ENCODE data around the gene SLC7A6OS.

SLC7A6OS gene

DNA sequence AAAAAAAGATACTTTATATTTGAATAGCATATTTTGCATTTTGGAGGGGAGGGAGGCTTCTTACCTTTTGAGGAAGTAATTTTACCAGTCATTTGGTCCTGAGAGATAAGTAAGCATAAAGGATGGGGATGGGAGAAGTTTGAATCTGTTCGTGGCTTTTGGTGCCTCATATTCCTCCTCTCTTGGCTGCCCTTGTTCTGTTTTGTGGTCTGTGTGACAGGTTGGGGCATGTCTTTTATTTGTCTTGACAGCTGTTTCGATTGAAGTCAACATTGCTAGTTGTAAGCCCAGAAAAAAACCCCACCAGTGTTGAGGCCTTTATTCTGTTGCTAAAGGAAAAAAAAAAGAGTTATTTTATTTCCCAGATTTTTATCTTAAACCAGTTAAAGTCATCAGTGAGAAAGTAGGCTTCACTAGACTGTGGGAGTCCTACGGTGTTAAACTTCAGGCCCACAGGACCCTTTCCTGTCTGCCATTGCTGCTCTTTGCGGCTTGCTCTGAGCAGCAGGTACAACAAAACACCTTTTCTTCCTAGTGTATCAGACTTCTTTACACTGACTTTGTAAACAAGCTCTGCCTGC lies 35.0 kb downstream of the SLC7A6OS start:
- DNase-seq, result no peak

DNA sequence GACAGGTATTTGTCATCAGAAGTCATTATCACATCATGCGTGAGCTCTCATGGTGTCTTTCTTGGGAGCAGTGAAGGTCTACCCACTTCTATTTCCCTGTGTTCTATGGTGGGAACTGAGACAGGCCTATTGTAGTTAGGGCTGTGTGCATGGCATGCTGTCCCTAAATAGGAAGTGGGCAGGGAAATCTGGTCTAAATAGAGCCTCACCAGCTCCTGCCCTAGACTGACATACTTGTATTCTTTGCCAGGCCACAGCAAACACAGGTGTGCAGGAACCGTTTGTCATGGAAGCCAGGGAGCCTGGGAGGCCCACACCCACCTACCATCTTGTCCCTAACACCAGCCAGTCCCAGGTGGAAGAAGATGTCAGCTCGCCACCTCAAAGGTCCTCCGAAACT lies 36.3 kb downstream of the SLC7A6OS start:
- DNase-seq, result no peak

DNA sequence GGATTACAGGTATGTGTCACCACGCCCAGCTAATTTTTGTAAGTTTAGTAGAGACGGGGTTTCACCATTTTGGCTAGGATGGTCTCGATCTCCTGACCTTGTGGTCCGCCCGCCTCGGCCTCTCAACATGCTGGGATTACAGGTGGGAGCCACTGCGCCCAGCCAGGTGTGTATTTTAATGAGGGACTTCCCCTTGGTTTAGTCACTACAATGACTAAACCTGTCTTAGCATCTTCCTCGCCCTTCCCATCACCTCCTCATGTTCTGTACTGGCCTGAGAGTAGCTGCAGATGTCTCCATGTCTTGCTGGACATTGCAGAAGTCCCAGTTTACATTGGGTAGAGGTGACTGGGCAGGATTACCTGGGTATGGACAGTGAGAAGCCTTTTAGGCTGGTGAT lies 36.9 kb downstream of the SLC7A6OS start:
- DNase-seq, result no peak

DNA sequence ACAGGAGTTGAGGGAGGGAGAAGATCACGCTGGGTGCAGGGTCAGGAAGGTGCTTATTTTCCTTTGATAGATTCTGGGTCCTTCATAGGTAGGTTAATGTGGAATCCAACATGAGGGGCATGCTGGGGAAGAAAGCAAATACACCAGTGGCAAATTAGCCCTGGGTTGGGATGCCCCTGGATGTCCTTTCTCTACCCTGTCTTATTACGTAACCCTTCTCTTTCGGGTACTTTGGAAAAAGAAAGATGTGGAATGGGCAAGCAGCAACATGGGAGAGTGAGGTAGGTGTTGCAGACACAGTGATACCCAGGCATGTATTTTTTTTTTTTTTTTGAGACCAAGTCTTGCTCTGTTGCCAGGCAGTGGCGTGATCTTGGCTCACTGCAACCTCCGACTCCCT lies 37.3 kb downstream of the SLC7A6OS start:
- no peak for DNase-seq

DNA sequence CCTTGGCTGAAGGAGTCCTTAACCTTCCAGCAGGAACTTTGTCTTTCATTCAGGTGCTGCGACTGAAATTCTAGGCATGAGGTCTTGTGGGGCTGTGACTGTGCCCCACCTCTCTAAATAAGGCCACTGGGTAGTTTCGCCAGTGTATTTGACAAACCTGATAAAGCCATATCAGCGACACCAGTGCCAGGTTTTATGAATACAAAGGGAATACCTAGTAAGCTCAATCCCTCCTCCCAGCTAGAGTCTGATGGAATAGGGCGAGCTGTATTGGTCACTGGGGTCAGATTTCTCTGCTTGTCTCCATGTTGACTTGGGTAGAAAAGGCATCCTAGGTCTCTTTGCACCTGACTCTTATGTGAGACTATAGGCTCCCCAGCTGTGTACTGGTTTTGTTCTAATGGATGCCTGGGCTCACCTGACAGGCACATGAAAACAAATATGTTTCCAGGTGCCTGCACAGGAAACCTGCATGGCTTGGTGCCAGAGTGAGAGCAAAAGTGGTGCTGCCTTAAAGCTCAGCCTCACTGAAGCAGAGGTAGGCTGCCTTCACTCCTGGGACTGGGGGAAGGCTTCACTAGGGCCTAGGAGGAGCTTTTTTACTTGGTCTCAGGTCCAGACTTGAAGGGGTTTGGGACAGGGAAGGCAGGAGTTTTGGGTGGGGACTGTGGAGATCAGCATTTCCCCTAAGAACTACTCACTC lies 38.1 kb downstream of the SLC7A6OS start:
- no peak for DNase-seq

DNA sequence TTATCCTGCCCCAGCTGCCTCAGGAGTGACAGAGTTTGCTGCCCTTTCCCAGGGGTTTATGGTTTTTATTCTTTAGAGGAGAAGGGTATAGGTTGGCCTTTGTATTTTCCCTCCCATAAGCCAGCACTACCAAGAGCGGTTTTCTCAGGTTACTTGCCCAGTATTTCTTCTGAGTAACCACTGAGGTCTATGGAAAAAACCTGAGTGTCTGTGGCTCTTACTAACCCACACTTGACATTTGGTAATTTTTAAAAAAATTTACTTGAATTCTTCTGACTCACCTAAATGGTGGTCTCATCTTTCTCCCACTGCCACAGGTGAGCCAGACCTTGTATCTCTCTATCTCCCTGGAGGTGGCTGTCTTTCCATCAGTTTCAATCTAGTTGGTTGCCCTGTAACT lies 40.4 kb downstream of the SLC7A6OS start:
- no peak for DNase-seq

DNA sequence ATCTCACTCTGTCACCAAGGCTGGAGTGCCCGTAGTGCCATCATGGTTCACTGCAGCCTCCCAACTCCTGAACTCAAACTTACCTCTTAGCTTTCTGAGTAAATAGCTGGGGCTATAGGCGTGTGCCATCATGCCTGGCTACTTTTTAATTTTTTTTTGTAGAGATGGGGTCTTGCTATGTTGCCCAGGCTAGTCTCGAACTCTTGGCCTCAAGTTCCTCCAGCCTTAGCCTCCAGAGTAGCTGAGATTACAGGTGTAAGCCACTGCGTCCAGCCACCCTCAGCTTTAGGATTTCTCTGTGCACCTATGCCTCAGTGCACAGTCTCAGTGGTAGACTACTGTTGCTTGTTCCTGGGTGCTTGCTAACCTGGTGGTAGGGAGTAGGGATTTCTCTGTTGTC lies 41.0 kb downstream of the SLC7A6OS start:
- DNase-seq, result no peak

DNA sequence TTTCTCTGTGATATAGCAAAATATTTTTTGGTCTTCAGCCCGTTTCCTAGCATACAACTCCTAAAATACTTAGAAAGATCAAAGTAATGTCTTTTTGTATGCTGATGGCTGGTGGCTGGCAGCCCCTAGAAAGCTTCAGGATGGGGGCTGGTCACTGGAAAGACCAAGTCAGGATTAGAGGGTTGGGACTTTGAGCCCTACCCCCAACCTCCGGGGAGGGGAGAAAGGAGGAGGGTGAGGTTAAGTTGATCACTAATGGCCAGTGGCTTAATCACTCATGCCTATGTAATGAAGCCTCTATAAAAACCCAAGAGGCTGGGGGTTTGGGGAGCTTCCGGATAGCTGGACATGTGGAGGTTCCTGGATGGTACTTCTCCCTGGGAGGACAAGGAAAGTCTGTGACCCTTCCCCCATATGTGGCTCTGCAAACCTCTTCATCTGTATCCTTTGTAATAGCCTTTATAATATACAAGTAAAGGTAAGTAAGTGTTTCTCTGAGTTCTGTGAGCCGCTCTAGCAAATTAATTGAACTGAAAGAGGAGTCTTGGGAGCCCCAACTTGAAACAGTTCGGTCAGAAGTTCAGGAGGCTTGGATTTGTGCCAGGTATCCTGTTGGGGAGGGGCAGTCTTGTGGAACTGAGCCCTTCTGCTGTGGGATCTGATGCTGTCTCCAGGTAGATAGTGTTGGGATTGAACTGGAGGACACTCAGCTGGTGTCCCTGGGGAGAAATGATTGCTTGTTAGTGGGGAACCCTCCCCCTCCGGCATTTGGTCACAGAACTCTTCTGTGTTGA lies 42.9 kb downstream of the SLC7A6OS start:
- no peak for DNase-seq

DNA sequence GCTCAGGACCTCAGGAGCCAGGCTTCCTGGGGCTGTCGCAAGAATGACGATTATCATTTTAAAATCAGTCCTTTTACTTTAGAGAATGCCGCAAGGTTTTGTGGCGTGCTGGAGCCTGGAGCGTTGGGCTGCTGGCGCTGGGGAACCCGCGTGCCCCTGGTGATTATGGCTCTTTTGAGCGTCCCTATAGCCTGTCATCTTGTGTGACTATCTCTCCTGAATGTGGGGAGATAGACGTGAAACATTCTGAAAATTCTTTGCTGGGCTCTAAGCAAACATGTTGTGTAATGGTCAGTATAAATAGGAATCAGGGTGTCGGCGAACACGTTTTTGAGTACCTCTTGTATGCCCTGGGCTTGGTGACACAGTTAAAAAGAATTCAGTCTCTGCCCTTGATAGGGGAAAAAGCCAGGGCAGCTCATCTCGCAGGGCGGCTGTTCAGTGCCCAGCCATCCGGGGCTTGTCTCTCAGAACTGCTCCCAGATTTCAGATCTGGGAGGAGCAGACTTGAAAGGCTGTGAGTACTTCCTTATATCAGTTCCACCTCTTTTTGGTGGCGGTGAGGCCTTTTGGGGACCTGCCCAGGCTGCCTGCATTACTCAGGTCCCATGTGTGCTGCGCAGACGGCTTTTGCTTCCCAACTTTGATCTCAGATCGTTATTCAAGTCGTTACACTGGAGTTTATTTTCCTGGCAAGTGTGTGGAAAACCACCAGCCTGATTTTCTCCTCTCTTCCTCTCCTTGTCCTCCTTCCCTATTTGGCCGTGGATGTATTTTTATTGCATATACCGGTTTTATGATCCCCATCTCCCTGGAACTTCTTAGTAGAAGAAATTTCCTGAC lies 45.4 kb downstream of the SLC7A6OS start:
- DNase-seq, result no peak

DNA sequence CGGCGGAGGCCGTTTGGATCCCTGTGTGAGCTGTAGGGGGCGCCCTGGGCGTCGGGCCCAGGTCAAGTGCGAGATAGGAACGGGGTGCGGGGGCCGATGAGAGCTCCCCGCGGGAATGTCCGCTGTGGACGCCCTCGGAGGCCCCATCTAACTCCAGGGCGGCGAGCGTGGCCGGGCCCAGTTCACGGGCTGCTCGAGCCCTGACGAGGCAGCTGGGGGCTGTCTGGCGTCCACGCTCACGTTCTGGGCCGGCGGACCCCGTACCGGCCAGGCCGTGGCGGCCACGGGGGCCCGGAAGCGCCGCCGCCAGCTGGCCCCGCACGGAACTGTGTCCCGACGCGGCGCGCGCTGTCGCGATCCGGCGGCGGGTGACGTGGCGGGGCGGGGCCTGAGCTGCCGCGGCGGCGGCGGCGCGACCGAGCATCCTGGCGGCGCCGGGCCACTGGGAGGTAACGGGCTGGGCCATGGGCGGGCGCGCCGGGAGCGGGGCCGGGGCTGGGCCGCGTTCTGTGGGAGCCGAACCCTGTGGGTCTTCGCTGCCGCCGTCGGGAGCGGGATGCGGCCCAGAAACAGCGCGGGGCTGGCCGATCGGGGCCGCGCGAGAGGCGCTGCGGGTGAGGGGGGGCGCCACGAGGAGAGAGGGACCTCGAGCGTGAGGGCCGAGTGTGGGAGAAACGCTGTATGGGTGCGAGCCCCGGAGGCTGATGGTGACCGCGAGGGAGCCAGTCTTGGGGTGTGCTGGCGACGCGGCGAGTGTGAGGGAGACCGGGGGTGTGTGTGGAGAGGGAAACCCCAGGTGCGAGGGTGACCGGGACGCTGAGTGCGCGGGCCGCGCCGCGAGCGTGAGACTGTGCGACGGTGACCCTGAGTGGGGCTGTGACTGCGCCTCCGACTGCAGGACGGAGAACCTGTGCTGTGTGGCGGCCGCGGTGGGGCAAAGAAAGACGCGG lies 46.3 kb downstream of the SLC7A6OS start, which contains the start of gene SLC7A6:
TSS of gene SLC7A6 (plus strand) at position 399 of the 950 bp plus-strand sequence. CDS start 10,201 bp downstream, outside the sequence.
- peak; percentile 41 for DNase-seq

DNA sequence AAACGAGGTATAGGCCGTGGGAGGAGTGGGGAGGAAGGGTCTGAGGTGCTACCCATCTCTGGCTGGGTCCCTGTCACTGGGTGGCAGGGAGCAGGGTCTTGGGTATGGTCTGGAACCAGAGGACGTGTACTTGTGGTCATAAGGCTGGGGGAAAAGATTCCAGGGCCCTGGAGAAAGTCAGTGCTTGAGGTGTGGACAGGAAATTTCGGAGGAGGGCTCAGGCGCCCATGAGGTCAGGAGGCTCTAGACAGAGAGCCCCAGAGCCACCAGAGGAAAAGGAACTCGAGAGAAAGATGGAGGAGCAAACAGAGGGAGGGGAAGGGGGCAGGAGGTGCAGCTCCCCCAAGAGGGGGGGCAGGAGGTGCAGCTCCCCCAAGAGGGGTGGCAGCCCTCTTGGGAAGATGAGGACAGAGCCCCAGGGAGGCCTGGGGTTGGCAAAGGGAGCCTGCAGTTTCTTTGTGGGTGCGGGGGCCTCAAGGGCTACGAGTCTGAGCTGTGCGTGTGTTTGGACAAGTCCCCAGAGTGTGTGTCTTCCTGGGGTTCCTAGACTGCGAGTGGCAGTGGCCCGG lies 47.1 kb downstream of the SLC7A6OS start:
- DNase-seq, result no peak

DNA sequence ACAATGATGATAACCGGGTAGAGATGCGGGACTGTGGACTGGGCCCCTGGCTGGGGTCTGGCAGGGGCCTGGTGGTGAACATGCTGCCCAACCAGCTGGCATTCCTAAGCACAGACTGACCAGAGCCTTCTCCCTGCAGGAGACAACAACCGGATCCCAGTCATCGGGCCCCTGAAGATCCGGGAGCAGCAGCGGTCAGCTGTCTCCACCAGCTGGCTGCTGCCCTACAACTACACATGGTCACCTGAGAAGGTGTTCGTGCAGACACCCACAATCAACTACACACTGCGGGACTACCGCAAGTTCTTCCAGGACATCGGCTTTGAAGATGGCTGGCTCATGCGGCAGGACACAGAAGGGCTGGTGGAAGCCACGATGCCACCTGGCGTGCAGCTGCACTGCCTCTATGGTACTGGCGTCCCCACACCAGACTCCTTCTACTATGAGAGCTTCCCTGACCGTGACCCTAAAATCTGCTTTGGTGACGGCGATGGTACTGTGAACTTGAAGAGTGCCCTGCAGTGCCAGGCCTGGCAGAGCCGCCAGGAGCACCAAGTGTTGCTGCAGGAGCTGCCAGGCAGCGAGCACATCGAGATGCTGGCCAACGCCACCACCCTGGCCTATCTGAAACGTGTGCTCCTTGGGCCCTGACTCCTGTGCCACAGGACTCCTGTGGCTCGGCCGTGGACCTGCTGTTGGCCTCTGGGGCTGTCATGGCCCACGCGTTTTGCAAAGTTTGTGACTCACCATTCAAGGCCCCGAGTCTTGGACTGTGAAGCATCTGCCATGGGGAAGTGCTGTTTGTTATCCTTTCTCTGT lies 51.5 kb downstream of the SLC7A6OS start:
- no peak for DNase-seq

DNA sequence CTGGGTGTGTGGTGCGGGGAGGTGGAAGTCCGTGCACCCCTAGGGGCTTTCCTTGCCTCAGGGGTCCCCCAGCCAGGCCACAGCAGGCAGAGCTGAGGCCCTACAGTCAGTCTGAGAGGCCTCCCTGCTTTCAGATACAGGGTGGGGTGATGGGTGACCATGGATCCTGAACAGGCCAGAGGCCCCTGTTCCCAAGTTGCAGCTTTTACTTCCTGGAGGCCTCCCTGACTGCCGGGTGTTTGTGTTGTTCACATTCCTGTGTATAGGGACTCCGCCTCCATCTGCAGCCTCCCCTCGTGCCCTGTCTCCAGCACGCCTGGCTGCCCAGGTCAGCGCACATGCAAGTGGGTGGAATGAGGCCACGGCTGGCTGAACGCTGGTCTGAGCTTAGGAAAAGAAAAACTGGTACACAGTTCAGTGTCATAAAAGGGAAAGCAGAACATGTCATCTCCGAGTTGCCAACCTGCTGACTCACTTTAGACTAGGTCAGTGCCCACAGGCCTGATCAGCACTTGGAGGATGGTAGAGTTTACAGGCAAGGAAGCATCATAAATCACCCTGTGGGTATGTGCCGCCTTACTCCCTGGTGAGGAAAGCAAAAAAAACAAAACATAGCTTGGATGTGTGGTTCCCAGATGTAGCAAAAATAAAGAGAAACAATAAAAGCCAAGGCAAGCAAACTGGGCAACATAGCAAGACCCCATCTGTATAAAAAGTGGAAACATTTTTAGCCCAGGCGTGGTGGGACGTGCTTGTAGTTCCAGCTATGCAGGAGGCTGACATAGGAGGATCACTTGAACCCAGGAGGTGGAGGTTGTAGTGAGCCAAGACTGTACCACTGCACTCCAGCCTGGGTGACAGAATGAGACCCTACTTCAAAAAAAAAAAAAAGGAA lies 52.6 kb downstream of the SLC7A6OS start:
- DNase-seq, result no peak

DNA sequence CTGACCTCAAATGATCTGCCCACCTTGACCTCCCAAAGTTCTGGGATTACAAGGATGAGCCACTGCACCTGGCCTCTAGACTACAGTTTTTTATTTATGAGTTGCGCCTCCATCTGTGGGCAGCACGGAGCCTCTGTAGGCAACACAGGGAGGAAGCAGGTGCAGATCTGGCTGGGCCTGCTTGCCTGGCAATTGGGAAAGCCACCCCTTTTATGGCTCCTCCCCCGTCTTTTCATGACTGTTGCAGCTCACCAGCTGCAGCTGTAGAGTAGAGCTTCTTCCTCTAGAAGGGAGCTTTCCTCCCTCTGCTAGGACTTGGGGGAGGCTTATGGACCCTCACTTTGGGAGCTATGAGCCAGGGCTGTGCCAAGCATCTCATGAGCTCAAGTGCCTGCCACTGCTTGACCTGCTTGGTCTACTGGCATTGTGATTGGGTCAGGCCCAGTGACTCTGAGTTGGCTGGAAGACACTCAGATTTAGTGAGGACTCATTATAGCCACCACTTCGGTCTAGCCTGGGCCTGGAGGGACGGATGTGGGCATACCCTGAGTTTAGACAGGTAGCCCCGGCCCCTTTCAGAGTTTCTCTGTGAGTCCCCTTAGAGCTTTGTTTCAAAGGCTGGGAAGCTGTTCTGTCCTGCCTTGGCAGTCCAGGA lies 53.4 kb downstream of the SLC7A6OS start:
- DNase-seq, result peak; percentile 42

DNA sequence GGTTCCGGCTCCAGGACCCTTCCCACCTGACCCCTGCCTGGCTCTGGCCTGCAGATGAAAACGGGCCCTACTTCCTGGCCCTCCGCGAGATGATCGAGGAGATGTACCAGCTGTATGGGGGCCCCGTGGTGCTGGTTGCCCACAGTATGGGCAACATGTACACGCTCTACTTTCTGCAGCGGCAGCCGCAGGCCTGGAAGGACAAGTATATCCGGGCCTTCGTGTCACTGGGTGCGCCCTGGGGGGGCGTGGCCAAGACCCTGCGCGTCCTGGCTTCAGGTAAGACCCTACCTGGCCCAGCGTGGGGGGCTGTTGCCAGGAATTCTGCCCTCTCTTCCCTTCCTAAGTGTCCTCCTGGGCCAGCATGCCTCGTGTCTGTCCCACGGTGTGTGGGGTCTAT lies 55.0 kb downstream of the SLC7A6OS start:
- no peak for DNase-seq

DNA sequence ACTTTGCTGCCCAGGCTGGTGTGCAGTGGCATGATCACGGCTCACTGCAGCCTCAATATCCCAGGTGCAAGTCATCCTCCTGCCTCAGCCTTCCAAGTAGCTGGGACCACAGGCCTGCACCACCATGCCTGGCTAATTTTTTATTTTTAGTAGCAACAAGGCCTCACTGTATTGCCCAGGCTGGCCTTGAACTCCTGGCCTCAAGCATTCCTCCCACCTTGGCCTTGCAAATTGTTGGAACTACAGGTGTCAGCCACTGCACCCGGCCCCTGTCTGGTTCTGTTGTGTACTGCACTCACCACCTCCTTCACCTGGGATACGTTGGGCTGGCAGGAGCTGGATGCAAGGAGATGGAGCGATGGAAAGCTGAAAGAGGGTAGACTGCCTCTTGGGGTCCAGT lies 57.0 kb downstream of the SLC7A6OS start:
- no peak for DNase-seq

DNA sequence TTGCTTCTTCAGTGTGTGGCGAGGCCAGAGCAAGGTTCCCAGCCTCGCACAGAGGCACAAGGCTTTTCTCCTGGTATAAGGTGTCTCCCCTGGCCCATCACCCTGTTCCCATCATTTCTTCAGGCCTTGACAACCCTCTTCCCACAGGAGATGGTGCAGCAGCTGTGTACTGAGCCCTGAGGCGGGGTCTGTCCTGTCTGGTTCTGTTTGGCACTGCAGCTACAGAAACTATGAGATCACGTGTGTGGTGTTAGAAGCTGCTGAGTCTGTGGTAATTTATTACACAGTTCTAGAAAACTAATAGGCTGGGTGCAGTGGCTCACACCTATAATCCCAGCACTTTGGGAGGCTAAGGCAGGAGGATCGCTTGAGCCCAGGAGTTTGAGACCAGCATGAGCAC lies 58.4 kb downstream of the SLC7A6OS start:
- DNase-seq, result no peak

DNA sequence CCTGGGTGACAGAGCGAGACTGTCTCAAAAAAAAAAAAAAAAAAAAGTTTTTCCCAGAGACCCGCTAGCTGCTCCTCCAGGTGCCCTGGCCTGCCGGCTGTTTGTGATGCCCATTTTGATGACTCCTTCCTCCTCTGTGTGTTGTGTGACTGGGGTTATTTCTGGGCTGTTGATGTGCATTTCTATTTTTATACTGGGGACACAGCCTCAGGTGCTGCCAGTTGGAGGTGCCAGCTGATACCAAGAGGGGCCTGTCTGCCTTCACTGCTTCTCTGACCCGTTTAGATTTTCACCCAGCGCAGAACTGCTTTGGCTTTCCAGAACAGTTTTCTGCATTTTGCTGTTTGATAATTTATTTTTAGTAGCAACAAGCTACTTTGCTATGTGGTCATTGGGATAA lies 58.9 kb downstream of the SLC7A6OS start:
- DNase-seq, result no peak

DNA sequence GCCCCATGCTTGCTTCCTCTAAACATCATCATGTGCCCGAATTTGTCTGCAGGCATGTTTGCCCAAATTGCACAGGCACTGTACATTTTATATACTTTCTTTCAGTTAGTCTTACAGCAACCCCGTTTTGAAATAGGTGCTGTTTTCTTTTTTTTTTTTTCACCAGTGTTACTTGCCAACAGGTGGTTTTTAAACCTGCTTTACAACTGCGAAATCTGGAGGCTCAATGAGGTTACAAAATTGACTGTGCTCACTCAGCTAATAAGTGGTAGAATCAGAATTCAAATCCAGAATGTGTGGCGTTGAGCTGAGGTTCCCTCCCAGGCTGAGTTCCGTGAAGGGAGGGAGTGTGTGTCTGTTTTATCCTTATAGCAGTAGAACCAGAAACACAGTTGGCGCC lies 59.8 kb downstream of the SLC7A6OS start:
- no peak for DNase-seq
